ENCODE data around the gene IL1R1. TPM values are rescaled to one million over a fixed set of nuclear protein-coding genes. Genes with fewer than 3 reads are reported as not detected.

Gene IL1R1
- polyA plus RNA-seq, 3 donors = 20.6 to 285 (median 128) TPM

GRCh38 chr2:102154946-102155702 is 12.6 kb downstream of the IL1R1 start:
- peak overlapping the region; percentile 10 for H3K27ac ChIP-seq (ENCODE audit: low read depth, low read length)
- 51 to 62% (median 61%) methylated on average over 7 of the region's 7 CpGs for WGBS, 3 donors

DNA sequence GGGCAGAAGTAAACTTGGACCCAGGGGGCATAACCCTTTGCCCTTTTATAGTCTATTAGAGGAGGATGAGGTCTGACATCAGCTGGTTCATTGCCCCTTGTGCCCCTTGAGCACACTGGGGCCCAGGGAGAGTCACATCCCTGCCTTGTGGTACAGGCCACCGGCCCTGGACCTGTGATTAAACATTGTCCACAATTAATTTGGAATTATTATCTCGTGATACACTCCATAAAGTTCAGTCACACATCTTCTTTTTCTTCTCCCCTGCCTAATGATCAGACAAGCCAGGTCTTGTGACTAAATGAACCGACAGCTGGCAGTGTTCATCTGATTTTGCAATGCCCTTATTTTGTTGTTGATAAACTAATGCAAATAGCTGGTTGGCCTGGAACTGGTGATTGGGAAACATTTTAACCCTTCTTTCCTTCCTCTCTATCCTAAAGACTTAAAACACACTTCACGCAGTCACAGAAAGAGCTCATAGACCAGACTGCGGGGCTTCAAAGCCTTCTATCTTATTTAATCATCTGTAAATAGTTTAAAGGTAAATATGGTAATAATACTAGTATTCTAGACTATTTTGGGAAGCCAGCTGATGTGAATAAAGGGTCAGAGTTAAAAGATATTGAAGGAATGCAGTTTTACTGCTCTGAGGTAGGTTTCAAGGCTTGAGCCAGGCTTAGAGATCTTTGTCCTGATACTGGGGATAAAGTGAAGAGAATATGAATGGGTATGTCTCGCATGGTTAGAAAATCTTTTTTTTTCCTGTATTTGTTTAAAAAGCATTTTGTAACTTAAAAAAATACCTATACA is 13.4 kb downstream of the IL1R1 start:
- 25 to 55% (median 40%) methylated on average over 6 of the region's 6 CpGs for whole genome bisulfite sequencing, 3 donors
- peak overlapping the region; percentile 10 for H3K27ac ChIP-seq (ENCODE audit: low read depth, low read length)

- H3K27ac ChIP-seq (ENCODE audit: low read depth, low read length) = no peak overlapping the region
These were observed 15.6 kb downstream of the IL1R1 start for GRCh38 chr2:102158011-102158755.

DNA sequence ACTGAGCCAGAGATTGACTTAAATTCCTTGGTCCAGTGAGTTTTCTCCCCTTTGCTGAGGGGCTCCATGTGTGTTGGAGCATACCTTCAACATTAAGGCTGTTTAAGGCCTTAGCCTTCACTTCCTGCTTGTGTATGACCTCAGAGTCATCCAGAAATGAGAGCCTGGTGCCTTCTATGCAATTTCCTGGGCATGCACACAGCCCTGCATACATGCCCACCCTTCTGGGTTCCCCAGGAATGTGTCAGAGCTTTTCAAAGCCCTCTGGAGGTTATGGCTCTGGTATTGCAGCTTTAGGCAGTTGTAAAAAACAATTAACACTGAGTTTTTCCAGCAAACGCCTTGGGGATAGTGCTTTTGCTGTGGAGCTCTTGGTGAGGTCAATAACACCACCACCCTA is 16.7 kb downstream of the IL1R1 start:
- H3K27ac ChIP-seq (ENCODE audit: low read depth, low read length) = no peak overlapping the region
- 59 to 64% (median 60%) methylated on average over 1 of the region's 1 CpG for WGBS, 3 donors

DNA sequence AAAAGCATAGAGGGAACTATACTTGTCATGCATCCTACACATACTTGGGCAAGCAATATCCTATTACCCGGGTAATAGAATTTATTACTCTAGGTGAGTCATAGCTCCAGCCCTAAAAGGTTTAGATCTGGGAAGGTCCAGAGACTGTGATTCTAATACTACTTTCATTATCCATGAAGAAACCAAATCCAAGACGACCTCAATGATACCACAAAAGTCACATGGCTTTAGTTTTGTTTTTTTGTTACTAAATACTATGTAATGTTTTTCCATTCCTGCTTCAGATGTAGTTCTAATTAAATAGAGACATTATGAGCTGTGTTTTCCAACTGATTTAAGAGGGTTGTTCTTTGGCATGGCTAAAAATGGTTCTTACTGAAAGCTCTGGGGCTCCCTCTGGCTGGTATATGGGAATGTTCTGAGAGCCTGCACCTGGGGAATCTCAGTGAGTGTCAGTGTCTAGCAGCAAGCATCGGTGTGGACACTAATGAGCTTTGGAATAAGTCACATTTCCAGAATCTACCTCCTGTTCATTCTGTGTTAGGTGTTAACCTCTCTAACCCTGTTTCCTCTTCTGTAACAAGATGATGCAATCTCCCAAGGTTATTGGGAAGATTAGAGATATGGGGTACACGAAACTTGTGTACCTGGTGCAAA is 23.8 kb downstream of the IL1R1 start:
- 22 to 32% (median 27%) methylated on average over 4 of the region's 4 CpGs for WGBS, 3 donors
- no peak overlapping the region for H3K27ac ChIP-seq (ENCODE audit: low read depth, low read length)

- WGBS, 3 donors = 89 to 95% (median 94%) methylated on average over 5 of the region's 5 CpGs
- H3K27ac ChIP-seq (ENCODE audit: low read depth, low read length) = no peak overlapping the region
These were observed 25.7 kb downstream of the IL1R1 start for GRCh38 chr2:102168026-102168771.

DNA sequence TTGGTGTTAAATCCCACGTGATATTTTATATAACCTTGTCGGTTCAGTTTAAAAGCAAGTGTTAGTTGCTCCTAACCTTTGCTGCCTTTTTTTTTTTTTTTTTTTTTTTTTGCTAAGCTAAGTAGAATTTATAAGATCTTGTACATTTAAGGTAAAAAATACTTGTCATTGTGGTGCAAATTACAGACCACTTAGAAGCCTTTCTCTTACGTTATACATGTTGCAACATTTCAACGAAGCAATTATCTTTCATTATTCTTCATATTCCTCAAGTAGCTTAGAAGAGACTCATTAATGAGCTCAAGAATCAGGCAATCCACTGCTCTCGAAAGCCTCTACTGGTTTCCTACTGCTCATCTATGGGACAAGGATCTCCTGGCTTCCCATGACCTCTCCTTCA is 29.4 kb downstream of the IL1R1 start:
- H3K27ac ChIP-seq (ENCODE audit: low read depth, low read length) = no peak overlapping the region
- WGBS, 3 donors = 76 to 92% (median 79%) methylated on average over 5 of the region's 5 CpGs

GRCh38 chr2:102172745-102173144 is 30.2 kb downstream of the IL1R1 start:
- WGBS, 3 donors = 63 to 84% (median 69%) methylated on average over 3 of the region's 3 CpGs
- no peak overlapping the region for H3K27ac ChIP-seq (ENCODE audit: low read depth, low read length)

DNA sequence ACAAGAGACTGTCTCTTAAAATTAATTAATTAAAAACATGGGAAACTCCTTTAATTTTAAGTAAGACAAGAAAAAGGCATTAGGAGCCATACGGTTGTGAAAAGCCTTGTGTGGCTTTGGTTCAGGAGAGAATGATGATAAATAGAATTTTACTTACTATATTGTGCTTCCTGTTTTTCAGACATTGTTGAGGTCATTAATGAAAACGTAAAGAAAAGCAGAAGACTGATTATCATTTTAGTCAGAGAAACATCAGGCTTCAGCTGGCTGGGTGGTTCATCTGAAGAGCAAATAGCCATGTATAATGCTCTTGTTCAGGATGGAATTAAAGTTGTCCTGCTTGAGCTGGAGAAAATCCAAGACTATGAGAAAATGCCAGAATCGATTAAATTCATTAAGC is 33.6 kb downstream of the IL1R1 start:
- H3K27ac ChIP-seq (ENCODE audit: low read depth, low read length) = no peak overlapping the region
- WGBS, 3 donors = 83 to 95% (median 87%) methylated on average over 3 of the region's 3 CpGs

DNA sequence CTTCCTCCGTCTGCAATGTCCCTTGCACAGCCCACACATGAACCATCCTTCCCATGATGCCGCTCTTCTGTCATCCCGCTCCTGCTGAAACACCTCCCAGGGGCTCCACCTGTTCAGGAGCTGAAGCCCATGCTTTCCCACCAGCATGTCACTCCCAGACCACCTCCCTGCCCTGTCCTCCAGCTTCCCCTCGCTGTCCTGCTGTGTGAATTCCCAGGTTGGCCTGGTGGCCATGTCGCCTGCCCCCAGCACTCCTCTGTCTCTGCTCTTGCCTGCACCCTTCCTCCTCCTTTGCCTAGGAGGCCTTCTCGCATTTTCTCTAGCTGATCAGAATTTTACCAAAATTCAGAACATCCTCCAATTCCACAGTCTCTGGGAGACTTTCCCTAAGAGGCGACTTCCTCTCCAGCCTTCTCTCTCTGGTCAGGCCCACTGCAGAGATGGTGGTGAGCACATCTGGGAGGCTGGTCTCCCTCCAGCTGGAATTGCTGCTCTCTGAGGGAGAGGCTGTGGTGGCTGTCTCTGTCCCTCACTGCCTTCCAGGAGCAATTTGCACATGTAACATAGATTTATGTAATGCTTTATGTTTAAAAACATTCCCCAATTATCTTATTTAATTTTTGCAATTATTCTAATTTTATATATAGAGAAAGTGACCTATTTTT is 35.4 kb downstream of the IL1R1 start:
- WGBS, 3 donors = 82 to 95% (median 87%) methylated on average over 7 of the region's 7 CpGs
- no peak overlapping the region for H3K27ac ChIP-seq (ENCODE audit: low read depth, low read length)

- peak overlapping the region; percentile 31 for H3K27ac ChIP-seq (ENCODE audit: low read depth, low read length)
- 69 to 92% (median 71%) methylated on average over 3 of the region's 3 CpGs for WGBS, 3 donors
These were observed 36.5 kb downstream of the IL1R1 start for GRCh38 chr2:102179061-102179460.

DNA sequence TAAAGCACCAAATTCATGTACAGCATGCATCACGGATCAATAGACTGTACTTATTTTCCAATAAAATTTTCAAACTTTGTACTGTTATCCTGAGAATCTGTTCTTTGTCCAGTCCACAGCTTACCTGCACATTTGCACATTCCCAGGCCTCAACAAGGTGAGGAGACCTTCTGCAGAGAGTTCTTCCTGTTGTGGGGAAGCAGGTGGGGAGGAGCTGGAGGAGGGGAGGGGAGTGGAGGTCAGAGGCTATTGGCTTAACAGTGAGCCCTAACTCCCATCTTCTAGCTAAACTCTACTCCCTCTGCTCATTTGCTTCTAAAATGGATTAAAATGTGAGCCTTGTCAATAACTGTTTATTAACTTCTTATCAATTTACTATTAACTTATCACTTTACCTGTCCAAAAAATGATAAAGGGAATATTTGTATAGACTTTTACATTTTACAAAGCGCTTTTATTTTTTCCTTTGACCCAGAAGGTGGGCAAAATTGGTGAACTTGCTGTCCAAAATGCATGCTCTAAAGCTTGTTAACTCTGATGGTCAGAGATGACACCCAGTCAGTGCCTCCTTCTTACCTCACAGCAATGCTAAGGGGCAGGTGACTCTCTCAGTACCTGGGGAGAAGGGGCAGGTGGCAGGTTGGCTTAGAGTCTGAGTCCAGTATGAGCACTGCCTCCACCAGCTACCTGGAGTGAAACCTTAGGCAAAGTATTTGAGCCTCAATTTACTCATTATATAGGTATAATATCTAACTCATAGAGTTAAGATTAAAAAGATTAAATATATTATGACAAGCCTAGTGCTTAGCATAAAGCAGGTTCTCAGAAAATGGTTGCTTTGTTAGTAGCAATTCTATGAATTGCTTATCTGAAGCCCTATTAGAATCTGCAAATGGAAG is 37.5 kb downstream of the IL1R1 start:
- 60 to 97% (median 96%) methylated on average over 2 of the region's 2 CpGs for WGBS, 3 donors
- no peak overlapping the region for H3K27ac ChIP-seq (ENCODE audit: low read depth, low read length)

GRCh38 chr2:102180687-102180999 is 38.1 kb downstream of the IL1R1 start:
- no peak overlapping the region for H3K27ac ChIP-seq (ENCODE audit: low read depth, low read length)
- 28 to 59% (median 58%) methylated on average over 1 of the region's 1 CpG for WGBS, 3 donors

DNA sequence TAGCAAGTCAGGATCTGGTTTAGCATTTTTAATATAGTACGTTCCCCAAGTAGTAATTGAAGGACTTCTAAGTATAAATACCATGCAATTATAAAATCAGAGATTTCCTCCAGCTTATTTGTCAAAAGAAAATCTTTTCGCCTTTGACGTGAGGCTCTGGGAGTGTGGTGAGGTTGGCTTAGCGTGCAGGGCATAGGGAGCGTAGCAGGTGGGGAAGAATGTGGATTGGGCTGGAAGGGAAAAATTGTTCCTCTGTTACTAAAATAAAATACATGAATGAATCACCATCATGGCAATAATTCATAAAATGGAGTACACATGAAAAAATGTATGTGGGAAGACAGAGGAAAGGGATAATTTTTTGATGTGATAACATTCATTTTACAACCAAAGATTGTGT is 38.8 kb downstream of the IL1R1 start:
- no peak overlapping the region for H3K27ac ChIP-seq (ENCODE audit: low read depth, low read length)
- 91 to 97% (median 95%) methylated on average over 5 of the region's 5 CpGs for WGBS, 3 donors

GRCh38 chr2:102181919-102182635 is 39.5 kb downstream of the IL1R1 start:
- no peak overlapping the region for H3K27ac ChIP-seq (ENCODE audit: low read depth, low read length)
- WGBS, 3 donors = 64 to 76% (median 72%) methylated on average over 7 of the region's 7 CpGs

DNA sequence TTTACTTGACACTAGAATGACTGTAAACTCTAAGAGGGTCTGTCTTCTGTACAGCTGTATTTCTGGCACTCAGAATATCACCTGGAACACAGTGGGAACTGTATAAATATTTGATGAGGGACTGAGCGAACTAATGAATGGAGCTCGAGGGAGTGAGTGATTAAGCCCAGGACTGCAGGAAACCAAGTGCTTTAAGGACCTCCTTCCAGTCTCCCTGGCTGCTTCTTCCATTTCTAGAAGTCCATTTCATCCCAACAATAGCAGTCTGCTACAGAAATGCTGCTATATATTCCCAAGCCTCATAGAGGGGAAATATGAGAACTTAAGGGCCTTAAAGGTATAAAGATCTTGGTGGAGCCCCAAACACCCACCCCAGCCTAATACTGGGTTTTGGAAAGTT is 41.5 kb downstream of the IL1R1 start:
- 43 to 73% (median 71%) methylated on average over 2 of the region's 2 CpGs for WGBS, 3 donors
- H3K27ac ChIP-seq (ENCODE audit: low read depth, low read length) = no peak overlapping the region

Data from adipose tissue (tissue), 3 donors.